HG03378 (cell line): ENCODE measurements around the gene TRIM14.
"Not testable (repeated sequence)": the region's sequence is repeated elsewhere in the genome, so short reads cannot be mapped to it uniquely, and the experiment has no call there.

Source experiments
- ATAC-seq: cut with Tn5 transposase; IDR thresholded peaks from one replicate; pipeline ENCODE4 v1.9.1; 2021; ENCODE audit warnings: mild to moderate bottlenecking, moderate library complexity; ENCODE audit not compliant: unreplicated experiment

Gene TRIM14

GRCh38 chr9:98108531-98109031, 10.4 kb downstream of the TRIM14 start:
- ATAC-seq = peak; percentile 78

GRCh38 chr9:98107926-98108325, 11.1 kb downstream of the TRIM14 start:
- no peak for ATAC-seq

- ATAC-seq = no peak
Measured at GRCh38 chr9:98105006-98105405, 14.0 kb downstream of the TRIM14 start.

- ATAC-seq = no peak
Measured at GRCh38 chr9:98104445-98104881, 14.6 kb downstream of the TRIM14 start.

GRCh38 chr9:98101868-98102273, 17.2 kb downstream of the TRIM14 start:
- peak; percentile 95 for ATAC-seq

- no peak for ATAC-seq
Measured at GRCh38 chr9:98101416-98101815, 17.6 kb downstream of the TRIM14 start.

- ATAC-seq = no peak
Measured at GRCh38 chr9:98100456-98100855, 18.6 kb downstream of the TRIM14 start.

- no peak for ATAC-seq
Measured at GRCh38 chr9:98099898-98100297, 19.1 kb downstream of the TRIM14 start.

- ATAC-seq = no peak
Measured at GRCh38 chr9:98099346-98099745, 19.7 kb downstream of the TRIM14 start.

GRCh38 chr9:98097836-98098235, 21.2 kb downstream of the TRIM14 start:
- no peak for ATAC-seq

- ATAC-seq = no peak
Measured at GRCh38 chr9:98096091-98096490, 22.9 kb downstream of the TRIM14 start.

- ATAC-seq = no peak
Measured at GRCh38 chr9:98095401-98095800, 23.6 kb downstream of the TRIM14 start.

- ATAC-seq = no peak
Measured at GRCh38 chr9:98094851-98095250, 24.2 kb downstream of the TRIM14 start.

GRCh38 chr9:98094316-98094715, 24.7 kb downstream of the TRIM14 start:
- no peak for ATAC-seq

GRCh38 chr9:98092613-98092931, 26.4 kb downstream of the TRIM14 start:
- no peak for ATAC-seq

- no peak for ATAC-seq
Measured at GRCh38 chr9:98091735-98092612, 27.0 kb downstream of the TRIM14 start.

GRCh38 chr9:98090674-98091073, 28.3 kb downstream of the TRIM14 start:
- ATAC-seq = not testable (repeated sequence)

- no peak for ATAC-seq
Measured at GRCh38 chr9:98087420-98088354, 31.3 kb downstream of the TRIM14 start.

GRCh38 chr9:98086461-98086860, 32.6 kb downstream of the TRIM14 start:
- ATAC-seq = no peak

GRCh38 chr9:98085944-98086343, 33.1 kb downstream of the TRIM14 start:
- ATAC-seq = no peak

GRCh38 chr9:98085058-98085457, 34.0 kb downstream of the TRIM14 start:
- ATAC-seq = no peak

GRCh38 chr9:98084396-98084795, 34.6 kb downstream of the TRIM14 start:
- no peak for ATAC-seq
